ENCODE results near the gene PPARD.
"Not testable (repeated sequence)": the region's sequence is repeated elsewhere in the genome, so short reads cannot be mapped to it uniquely, and the experiment has no call there.

Gene PPARD

GRCh38 chr6:35328965-35329364 is 13.4 kb upstream of the PPARD start:
- H3K27ac Mint-ChIP-seq, H3K4me3 Mint-ChIP-seq, H3K27me3 Mint-ChIP-seq, DNase-seq, ATAC-seq, H3K9me3 Mint-ChIP-seq: not testable (repeated sequence)
- H3K4me1 Mint-ChIP-seq = peaks cover 20% of the 10 kb centered on the region

GRCh38 chr6:35330541-35331119 is 11.7 kb upstream of the PPARD start:
- peaks cover 8% of the 10 kb centered on the region for H3K27me3 Mint-ChIP-seq
- peaks cover 20% of the 10 kb centered on the region for H3K4me1 Mint-ChIP-seq
- H3K4me3 Mint-ChIP-seq = no peak overlapping the region
- ATAC-seq (no peak), DNase-seq (no peak)
- no peak overlapping the region for H3K27ac Mint-ChIP-seq
- peaks cover 0 to 10% of the 10 kb centered on the region in 2 donors for H3K9me3 Mint-ChIP-seq

GRCh38 chr6:35332074-35332887 is 10.1 kb upstream of the PPARD start:
- Mint-ChIP-seq H3K4me3 (peak overlapping the region in 1 of 2 donors; percentile 45), H3K27ac (peak overlapping the region in 1 of 2 donors; percentile 86)

GRCh38 chr6:35341557-35341956 is 801 bp upstream of the PPARD start:
- Mint-ChIP-seq H3K27ac (no peak overlapping the region), H3K9me3 (no peaks in the 10 kb centered on the region), H3K4me3 (no peak overlapping the region), H3K27me3 (no peaks in the 10 kb centered on the region), H3K4me1 (peaks cover 44% of the 10 kb centered on the region)
- DNase-seq (no peak), ATAC-seq (no peak)

More at GRCh38 chr6:35332074-35332887, 10.1 kb upstream of the PPARD start:
- DNase-seq (peak; percentile 40 to 48), ATAC-seq (peak; percentile 74)
- H3K27me3 Mint-ChIP-seq = peaks cover 12% of the 10 kb centered on the region
- H3K9me3 Mint-ChIP-seq = peaks cover 0 to 12% of the 10 kb centered on the region in 2 donors
- peaks cover 19% of the 10 kb centered on the region for H3K4me1 Mint-ChIP-seq

DNA sequence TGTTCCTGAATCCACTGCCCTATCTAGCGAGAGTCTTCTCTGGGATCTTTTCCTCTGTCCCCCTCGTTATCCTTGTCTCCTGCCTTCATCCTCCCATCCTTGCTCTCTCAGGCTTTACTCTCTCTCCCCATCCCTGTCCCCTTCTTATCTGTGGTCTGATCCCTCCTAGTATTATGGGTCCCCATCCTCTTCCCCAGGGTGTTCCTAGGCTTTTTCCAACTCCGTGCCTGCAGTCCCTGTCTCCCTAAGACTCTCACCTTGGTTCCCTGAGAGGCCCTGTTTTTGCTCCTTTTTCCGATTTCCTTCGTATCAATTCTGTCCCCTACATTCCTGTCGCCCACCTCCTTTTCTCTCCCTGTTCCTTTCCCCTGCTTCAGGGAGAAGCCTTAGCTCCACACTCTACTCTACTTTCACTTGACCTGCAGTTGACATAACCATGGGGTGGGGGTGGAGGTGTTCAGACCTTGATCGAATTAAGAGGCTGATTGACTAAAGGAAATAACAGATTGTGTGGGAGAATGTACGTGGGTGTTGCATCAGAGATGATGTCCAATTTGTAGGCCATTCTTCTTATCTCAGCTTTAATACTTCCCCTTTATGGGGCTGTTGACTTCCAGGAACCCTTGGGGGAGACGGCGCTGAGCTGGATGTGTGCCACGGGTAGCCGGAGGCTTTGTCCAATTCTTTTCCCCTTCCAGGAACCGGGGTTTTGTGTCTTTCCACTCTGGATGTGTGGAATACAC is 905 bp downstream of the PPARD start:
- DNase-seq (no peak), ATAC-seq (no peak)
- peak overlapping the region; percentile 92 to 94 for H3K4me3 Mint-ChIP-seq
- H3K27me3 Mint-ChIP-seq = no peaks in the 10 kb centered on the region
- peaks cover 45% of the 10 kb centered on the region for H3K4me1 Mint-ChIP-seq
- H3K27ac Mint-ChIP-seq = peak overlapping the region; percentile 80 to 89
- no peaks in the 10 kb centered on the region for H3K9me3 Mint-ChIP-seq

- DNase-seq (no peak), ATAC-seq (no peak)
- no peaks in the 10 kb centered on the region for H3K27me3 Mint-ChIP-seq
- peak overlapping the region in 1 of 2 donors; percentile 89 for H3K27ac Mint-ChIP-seq
- H3K4me1 Mint-ChIP-seq = peaks cover 52% of the 10 kb centered on the region
- no peaks in the 10 kb centered on the region for H3K9me3 Mint-ChIP-seq
- H3K4me3 Mint-ChIP-seq = peak overlapping the region; percentile 92 to 94
Measured at GRCh38 chr6:35343835-35344550, 1.6 kb downstream of the PPARD start.

DNA sequence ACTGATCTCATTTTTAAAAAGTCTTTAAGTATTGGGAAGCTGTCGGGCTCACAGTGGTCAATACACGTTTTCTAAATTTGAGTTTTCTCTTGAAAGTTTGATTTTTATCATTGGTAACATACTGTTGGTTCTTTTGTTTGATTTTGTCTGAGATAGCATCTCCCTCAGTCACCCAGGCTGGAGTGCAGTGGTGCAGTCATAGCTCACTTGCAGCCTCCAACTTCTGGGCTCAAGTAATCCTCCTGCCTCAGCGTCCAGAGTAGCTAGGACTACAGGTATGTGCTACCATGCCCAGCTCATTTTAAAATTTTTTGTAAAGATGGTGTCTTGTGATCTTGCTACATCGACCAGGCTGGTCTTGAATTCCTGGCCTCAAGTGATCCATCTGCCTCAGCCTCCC is 9.1 kb downstream of the PPARD start:
- no peak overlapping the region for H3K27ac Mint-ChIP-seq
- ATAC-seq (no peak), DNase-seq (no peak)
- peaks cover 64% of the 10 kb centered on the region for H3K4me1 Mint-ChIP-seq
- H3K9me3 Mint-ChIP-seq = no peaks in the 10 kb centered on the region
- H3K4me3 Mint-ChIP-seq = no peak overlapping the region
- no peaks in the 10 kb centered on the region for H3K27me3 Mint-ChIP-seq

DNA sequence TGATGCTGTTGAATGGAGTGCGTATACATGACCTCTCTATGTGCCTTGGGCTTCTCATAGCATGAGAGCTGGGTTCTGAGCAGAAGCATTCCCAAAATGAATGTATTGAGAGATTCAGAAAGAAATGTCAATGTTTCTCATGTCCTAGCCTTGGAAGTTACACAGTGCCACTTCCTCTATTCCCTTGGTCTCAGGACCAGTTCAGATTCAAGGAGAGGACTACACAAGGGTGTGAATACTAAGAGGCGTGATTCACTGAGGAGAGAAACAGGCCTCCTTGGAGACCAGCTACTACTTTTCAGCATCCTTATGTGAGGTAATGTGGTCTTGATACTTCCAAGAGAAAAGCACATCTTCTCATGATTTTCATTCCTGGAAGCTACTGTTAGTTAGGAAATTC is 10.4 kb downstream of the PPARD start:
- DNase-seq (no peak), ATAC-seq (no peak)
- Mint-ChIP-seq H3K27ac (peak overlapping the region in 1 of 2 donors; percentile 56), H3K9me3 (no peaks in the 10 kb centered on the region), H3K4me3 (no peak overlapping the region), H3K4me1 (peaks cover 63% of the 10 kb centered on the region), H3K27me3 (no peaks in the 10 kb centered on the region)

DNA sequence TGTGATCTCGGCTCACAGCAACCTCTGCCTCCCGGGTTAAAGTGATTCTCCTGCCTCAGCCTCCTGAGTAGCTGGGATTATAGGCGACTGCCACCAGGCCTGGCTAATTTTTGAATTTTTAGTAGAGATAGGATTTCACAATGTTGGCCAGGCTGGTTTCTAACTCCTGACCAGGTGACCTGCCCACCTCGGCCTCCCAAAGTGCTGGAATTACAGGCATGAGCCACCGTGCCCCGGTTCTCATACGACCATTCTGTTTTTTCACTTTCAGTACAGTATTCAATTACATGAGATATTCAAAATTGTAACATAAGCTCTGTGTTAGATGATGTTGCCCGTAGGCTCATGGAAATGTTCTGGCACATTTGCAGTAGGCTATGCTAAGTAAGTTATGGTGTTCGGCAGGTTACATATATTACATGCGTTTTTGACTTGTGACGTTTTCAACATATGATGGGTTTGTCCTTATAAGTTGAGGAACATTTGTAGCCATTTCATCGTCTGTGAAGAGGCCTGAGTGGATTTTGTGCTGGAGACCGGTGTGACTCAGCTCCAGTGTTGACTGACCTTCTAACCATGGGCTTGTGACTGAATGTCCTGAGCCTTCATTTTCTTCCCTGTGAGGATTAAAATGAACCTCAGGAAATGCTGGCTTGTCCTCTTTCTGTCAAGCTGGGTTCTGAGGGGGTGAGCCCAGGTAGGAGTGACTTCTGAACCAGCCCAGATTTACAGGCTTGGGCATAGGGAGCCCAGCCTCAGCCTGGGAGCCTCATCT is 12.2 kb downstream of the PPARD start:
- DNase-seq (no peak), ATAC-seq (no peak)
- Mint-ChIP-seq H3K27me3 (no peaks in the 10 kb centered on the region), H3K4me1 (peaks cover 63% of the 10 kb centered on the region), H3K27ac (no peak overlapping the region), H3K9me3 (no peaks in the 10 kb centered on the region), H3K4me3 (no peak overlapping the region)

GRCh38 chr6:35356391-35356790 is 14.0 kb downstream of the PPARD start:
- Mint-ChIP-seq H3K4me3 (no peak overlapping the region), H3K9me3 (no peaks in the 10 kb centered on the region), H3K27me3 (no peaks in the 10 kb centered on the region), H3K27ac (no peak overlapping the region), H3K4me1 (peaks cover 68% of the 10 kb centered on the region)
- DNase-seq (no peak), ATAC-seq (no peak)

GRCh38 chr6:35357677-35358076 is 15.3 kb downstream of the PPARD start:
- no peak overlapping the region for H3K27ac Mint-ChIP-seq
- H3K4me3 Mint-ChIP-seq = no peak overlapping the region
- no peaks in the 10 kb centered on the region for H3K27me3 Mint-ChIP-seq
- ATAC-seq (no peak), DNase-seq (no peak)
- peaks cover 77% of the 10 kb centered on the region for H3K4me1 Mint-ChIP-seq
- H3K9me3 Mint-ChIP-seq = no peaks in the 10 kb centered on the region

DNA sequence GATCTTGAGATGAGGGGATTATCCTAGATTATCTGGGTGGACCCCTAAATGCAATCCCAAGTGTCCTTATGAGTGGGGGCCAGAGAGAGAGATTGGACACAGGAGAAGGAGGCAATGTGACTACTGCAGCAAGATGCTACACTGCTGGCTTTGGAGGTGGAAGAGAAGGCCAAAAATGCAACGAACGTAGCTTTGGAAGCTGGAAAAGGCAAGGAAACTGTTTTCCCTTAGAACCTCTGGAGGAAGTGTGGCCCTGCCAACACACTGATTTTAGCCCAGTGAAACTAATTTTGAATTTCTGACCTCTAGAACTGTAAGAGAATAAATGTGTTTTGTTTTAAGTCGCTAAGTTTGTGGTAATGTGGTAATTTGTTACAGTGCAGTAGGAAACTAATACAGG is 15.7 kb downstream of the PPARD start:
- H3K4me3 Mint-ChIP-seq = no peak overlapping the region
- H3K27me3 Mint-ChIP-seq = no peaks in the 10 kb centered on the region
- no peaks in the 10 kb centered on the region for H3K9me3 Mint-ChIP-seq
- ATAC-seq (no peak), DNase-seq (no peak)
- no peak overlapping the region for H3K27ac Mint-ChIP-seq
- H3K4me1 Mint-ChIP-seq = peaks cover 77% of the 10 kb centered on the region

DNA sequence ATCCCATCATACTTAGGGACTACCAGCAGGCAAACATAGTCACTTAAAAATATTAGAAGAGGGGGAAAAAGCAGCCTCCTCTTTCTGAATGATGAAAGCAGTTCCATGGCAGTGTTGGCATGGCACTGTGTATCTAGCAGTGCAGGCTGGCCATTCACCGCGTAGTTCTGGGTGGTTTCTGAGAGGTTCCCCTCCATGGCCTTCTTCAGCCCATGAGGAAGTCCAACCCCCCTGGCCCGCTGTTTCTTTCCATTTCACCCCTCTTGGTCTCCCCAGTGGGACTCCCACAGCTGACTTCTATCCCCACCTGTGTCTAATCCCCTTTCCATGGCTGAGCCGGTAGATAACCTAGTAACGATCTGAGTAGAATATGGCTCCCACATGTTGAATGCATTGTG is 17.0 kb downstream of the PPARD start:
- Mint-ChIP-seq H3K27ac (no peak overlapping the region), H3K4me1 (peaks cover 78% of the 10 kb centered on the region)

GRCh38 chr6:35359744-35360348 is 17.5 kb downstream of the PPARD start:
- Mint-ChIP-seq H3K4me3 (no peak overlapping the region), H3K27ac (no peak overlapping the region), H3K9me3 (no peaks in the 10 kb centered on the region), H3K4me1 (peaks cover 74% of the 10 kb centered on the region), H3K27me3 (no peaks in the 10 kb centered on the region)
- ATAC-seq = no peak
- no peak for DNase-seq

More for the DNA sequence above, 17.0 kb downstream of the PPARD start:
- ATAC-seq (no peak), DNase-seq (no peak)
- no peak overlapping the region for H3K4me3 Mint-ChIP-seq
- no peaks in the 10 kb centered on the region for H3K27me3 Mint-ChIP-seq
- no peaks in the 10 kb centered on the region for H3K9me3 Mint-ChIP-seq
